HK-2 (cell line): Measurements from ENCODE around the gene SLC48A1.
"Not testable (repeated sequence)": the region's sequence is repeated elsewhere in the genome, so short reads cannot be mapped to it uniquely, and the experiment has no call there.

Experiments used
- DNase-seq: peaks from one replicate; pipeline ENCODE4 v3.0.0-alpha.2; 2018; ENCODE audit not compliant: unreplicated experiment

SLC48A1 gene

DNA sequence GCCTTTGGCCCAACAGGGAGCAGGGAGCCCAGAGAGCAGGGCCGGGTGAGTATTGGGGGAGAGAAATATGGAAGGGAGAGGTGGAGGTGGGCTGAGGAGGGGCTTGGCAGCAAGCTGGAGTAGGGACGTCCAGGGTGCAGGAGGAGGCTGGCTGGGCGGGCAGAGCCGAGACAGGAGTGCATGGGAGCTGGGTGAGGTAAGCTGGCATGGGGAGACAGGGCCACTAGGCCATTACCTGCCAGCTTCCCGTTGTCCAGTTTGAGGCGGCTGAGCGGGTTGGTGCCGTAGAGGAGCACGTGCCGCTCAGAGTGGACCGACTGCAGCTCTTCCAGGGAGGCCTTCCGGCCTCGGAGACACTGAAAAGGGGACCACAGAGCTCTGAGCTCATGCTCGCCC, 18.3 kb downstream of the SLC48A1 start:
- no peak for DNase-seq

DNA sequence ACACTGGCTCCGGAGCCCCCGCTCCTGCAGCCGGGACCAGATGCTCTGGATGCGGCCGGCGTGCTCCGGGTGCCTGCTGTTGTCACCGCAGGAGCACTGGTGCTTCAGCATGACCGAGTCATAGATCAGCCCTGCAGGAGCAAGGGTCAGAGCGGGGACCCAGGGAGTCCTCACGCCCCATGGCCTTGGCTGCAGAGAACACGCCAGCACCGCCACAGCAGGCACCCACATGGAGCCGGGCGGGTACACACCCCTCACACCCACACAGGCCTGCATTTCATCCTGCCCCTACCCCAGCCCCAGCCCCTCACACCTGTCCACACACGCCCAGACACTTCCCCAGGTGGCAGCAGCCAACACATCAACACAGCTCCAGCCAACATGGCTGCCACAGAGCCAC, 18.8 kb downstream of the SLC48A1 start:
- DNase-seq: no peak

DNA sequence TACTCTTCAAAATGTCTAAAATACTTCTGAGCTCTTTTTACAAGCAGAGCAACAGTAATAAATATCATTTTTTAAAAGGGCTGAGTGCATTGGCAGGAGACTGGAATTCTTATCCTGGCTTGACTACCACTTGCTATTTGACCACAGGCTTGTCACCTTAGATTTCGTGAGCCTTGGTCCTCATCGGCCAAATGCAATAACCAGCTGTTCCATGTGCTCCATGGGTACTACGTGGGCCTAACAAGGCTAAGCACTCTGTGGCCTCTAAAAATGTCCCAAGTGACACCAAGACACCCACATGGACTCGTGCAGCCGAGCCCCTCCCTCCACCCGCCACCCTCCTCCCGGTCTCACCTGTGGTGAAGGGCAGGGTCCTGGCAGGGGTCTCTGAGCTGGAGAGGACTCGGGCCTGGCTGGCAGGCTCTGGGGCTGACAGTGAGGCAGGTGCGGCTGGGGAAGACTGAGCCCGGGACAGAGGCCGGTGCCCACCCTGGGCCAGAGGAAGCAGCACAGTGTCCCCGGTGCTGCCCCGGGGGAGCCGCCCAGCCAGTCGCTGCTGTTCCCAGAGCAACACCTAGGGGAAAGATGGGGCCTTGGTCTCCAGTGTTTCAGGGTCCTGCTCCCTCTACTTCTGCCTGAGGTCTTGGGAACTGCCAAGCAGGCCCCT, 20.1 kb downstream of the SLC48A1 start:
- DNase-seq: no peak

DNA sequence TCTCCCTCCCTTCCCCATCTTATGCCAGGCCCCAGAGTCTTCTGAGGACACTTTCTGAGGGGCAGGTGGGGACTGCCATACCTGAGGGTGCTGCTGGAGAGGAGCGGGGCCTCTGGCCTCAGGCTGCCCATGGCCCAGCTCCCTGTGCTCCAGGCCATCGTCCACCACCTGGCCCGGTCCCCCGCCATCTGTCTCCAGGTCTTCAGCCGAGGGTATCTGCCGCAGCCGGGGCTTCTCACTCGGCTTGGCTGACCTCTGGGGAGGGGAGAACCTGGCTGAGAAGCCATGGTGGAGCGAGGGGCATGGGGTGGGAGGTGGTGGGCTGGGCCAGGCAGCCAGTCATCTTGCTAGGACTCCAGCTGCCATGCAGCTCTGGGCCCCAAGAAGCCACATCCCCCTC, 21.6 kb downstream of the SLC48A1 start:
- DNase-seq: no peak

DNA sequence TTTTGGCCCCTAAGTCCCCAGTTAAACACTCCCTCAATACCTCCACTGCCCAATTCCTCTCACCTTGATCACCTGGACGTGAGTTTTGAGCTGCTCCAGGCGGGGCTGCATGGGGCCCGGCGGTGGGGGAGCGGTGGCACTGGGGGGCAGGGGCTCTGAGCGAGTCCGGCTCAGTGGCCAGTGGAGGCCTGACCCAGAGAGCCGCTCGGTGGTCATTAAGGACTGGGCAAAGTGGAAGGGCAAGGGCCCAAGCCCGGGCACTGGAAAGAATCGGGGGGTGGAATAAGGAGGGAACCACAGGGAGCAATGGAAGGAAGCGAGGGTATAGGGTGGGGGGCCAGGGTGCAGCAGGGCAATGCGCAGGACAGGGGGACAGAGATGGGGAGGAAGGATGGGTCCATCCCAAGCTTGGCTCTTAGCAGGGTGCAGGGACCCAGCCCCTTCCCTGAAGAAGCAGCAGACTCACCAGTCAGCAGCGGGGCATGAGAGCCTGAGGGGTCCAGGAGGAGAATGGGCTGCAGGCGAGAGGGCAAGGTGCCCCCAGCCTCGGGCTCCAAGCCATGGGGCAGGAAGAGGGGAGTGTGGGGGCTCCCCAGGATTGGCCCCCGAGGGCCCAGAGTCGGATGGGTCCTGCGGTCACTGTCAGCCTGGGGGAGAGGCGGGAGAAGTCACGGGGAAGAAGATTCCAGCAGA, 22.2 kb downstream of the SLC48A1 start:
- DNase-seq: no peak

DNA sequence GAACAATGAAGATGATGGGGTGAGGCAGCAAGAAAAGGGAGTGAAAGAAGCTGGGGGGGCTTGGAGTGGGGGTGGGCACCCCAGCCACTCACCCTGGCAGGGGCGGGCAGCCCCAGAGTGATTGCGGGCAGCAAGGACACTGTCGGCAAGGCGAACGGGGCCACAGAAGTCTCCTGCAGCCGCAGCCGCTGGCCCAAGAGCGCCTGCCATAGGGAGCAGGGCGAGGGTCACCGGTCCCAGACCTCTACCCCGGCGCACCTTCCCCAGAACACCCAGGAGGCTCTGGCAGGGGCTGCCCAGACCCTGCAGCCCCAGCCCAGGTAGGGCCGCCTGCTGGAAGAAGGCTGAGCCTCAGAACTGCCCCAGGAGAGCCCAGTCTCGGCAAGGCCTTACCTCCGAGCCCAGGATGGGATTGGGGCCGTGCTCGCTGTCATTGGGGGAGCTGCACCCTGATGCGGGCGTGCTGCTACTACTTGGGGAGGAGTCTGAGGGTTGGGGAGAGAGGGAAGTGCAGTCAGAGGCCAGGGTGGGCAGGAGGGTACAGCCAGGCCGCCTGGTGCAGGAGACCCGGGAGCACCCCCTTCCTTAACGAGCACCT, 22.9 kb downstream of the SLC48A1 start:
- no peak for DNase-seq

DNA sequence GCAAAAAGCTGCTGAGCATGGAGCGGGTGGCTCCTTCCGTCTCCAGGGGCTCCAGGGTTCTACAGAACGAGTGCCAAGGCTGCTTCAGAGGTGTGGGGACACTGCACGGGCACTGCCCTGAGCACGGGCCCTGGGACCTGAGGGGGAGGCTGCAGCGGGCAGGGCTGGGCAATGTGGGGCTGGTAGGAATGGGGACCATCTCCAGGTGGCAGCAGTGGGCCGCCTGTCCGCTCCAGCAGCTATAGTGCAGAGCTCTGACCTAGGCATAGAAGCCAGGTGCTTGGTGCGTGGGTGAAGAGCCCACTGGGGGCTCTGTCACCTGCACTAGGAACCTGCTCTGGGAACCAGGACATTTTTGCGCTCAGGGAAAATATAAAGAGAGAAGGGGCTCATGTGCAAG, 24.4 kb downstream of the SLC48A1 start:
- DNase-seq: no peak

DNA sequence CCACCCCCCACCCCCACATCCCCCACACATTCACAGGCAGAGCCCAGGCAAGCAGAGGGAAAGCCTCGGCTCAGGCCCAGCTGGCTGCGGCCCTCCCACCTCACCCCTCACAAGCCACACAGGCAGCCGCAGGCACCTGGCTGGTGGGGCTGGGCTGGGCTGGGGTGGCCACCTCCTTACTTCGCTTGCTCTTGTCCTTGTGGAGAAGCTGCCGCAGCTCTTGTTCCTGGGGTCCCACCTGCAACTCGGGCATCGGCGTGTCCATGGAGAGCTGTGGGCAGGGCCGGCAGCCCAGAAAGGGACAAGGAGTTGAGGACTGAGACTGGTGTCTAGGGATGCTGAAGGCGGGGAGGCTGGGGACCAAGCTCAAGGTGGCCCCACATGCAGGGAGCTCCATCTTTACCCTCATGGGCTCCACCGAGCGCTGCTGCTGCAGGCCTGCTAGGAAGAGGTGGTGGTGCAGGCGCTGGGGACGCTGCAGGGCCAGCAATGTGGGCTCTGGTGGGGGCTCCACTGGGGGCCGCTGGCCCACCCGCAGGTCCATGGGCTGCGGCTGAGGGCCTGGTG, 25.4 kb downstream of the SLC48A1 start:
- DNase-seq: no peak

DNA sequence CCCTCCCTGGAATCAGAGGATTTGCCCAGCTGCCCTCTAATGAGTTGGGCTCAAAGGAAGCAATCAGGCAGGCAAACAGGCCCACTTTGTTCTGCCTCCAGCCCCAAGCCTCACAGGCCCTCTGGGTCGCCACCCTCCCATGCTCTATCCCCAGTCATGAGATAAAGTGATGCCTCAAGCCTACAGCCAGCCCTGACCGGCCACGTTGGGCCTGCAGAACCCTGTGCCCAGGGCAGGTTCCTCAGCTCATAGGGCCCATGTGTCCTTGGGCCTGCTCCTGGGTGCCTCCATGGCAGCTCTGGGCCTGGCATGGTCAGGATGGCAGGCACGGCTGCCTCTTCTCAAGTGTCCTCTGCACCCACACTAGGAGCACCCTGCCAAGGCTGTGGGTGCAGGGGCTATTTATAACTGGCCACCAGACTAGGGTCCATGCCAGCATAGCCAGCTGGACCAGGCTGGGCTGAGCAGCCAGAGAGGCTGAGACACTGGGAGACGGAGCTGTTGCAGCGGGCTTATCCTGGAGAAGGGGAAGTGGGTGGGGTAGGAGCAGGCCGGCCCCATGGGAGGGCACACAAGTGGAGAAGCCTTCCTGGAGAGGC, 26.4 kb downstream of the SLC48A1 start:
- no peak for DNase-seq

DNA sequence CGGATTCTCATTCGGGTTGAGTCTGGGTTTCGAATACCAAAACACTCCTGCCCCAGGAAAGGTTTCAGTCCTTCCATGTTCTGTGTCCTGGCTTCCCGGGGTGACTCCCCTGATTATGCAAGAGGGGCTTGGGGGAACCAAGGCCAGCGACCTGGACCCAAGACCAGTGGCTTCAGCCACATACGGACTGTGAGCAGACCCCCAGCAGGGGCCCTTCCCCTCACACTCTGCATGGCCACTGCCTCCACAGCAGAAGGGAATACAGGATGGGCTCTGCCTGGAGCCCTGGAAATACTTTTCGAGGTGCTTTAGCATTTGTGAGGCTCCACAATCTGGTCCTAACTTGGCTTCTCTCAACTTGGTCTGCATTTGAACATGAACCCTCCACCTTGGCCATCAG, 27.5 kb downstream of the SLC48A1 start:
- no peak for DNase-seq

DNA sequence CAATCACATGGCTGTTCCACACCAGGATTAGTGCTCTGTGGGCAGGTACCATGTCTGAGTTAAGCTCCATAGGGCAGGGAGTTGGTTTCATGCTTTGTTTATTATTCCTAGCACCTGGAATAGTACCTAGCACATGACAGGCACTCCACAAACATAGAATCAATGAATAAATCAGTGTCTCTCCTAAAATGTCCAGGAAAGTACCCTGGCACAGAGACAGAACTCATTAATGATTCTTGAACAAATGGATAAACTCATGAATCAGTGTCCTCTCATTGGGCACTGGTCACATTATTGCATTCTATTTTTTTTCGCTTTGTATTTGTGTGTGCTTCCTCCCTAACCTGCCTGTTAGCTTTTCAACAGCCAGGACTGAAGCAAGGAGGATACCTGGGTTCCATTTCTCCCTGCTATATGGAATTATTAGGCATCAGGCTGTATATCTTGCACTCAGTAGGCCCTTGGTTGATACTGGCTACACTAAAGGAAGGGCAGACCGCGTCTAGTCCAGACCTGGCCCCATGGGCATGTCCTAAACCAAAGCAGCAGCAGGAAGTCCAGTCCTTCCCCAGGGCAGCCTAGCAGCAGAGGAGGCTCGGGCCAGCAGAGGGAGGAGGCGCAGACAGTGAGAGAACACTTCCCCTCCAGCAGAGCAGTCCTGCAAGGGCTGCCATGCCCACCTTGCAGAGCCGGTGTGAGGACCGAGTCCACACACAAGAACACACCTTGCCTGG, 28.3 kb downstream of the SLC48A1 start:
- no peak for DNase-seq

DNA sequence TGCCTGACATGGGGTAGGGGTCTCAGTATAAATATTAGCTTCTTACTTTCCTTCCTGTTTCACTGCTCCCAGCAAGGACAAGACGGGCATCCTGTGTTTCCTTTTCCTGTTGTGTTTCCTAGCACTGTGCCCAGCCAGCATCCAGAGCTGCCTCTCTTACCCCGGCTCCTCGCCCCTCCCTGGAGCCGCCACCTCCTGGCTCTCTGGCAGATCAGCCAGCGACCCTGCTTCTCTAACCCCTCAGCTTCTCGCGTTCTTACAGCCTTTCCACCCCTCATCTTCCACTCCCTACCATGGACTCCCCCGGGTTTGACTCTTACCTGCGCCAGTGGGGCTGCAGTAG, 28.8 kb downstream of the SLC48A1 start:
- DNase-seq: no peak

DNA sequence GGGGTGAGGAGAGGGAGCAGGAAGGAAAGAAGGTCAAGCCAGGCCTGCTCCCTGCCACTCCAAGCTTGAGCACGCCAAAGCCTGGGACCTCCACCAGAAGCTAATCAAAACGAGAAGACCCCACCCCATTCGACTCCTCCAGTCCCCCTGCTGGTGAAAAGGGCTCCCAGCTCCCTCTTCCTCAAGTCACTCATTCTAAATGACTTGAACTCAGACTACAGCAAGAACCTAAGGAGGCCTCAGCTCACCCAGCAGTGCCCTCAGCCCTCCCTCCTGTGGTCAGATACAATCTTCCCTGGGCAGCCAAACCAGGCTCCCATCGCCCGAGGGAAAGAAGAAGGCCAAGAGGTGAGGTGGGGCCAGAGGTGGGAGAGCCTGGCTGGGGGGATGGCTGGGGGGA, 29.3 kb downstream of the SLC48A1 start:
- no peak for DNase-seq

DNA sequence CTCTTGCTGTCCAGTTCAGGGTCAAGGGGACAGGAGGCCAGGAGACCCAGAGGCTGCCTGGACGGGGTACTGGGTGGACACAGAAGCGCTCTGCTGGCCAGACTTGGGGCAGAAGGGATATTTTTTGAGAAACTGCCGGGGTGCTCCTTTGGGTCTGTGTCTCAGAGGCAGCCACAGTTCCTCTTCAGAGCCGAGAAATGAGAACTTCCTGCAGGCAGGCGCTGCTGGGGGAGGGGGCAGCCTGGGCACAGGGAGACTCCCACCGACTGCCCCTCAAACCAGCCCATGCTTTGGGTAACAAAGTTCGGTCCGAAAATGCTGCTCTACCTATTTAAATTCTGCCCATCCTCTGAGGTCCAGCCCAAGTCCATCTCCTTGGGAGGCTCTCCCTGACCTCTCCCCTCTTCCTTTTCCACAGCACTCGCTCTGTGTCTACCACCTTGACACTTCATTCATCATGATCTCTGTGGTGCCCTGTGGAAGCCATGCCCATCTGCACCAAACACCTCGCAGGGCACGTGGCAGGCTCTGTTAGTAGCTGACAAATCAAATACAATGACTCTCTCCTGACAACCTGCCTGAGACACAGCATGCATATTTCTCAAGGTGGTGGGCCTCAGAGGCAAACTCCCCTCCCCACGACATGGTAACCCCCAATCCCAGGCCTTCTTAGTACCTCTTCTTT, 30.3 kb downstream of the SLC48A1 start:
- DNase-seq: no peak

DNA sequence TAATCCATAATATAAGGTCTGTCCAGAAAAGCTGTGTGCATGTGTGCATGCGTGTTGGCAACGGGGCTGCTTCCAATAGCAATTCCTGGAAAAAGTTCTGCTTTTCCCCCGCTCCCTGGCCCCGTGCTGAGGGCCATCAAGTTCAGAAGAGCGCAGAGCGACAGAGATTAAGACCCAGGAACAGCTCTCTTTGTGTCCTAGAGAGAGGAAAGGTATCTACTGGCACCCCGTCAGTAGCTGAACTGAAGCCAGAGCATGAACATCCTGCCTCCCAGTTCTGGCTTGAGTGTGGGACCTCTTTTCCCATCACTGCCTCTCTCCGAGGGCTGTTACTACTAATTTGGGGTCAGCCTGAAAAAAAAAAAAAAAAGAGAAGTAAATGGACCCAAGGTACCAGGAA, 31.1 kb downstream of the SLC48A1 start:
- no peak for DNase-seq

DNA sequence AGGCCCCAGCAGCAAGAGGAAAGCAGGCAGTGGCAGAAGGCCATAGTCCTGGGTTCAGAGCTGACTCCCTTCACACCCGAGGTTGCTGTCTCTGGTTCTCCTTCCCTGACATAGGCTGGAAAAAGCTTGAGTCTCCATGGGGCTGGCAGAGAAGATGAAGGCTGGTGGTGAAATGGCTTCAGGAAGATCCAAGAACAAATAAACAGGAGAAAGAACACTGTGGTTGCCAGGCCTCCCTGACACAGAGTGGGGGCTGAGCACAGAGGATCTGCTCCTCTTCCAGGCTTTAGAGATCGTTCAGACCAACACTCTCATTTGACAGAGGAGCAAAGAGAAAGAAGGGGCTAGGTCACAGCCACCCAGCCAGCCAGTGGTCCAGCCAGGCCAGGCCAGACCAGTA, 32.4 kb downstream of the SLC48A1 start:
- no peak for DNase-seq

DNA sequence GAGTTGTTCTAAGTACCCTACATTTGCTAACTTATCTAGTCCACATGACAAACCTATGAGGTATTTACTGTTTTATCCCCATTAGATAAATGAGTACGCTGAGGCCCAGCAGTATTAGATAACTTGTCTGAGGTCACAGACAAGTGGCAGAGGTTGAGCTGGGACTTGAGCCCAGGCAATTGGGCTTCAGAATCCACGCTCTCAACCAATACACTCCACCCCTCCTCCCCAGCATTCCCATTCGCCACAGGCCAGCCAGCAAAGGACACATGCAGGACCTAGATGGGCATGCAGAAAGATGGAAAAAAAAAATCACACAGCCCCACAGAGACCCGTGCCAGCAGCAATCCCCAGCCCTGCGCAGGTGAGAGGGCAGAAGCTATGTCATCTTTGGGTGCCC, 34.3 kb downstream of the SLC48A1 start:
- DNase-seq: no peak

DNA sequence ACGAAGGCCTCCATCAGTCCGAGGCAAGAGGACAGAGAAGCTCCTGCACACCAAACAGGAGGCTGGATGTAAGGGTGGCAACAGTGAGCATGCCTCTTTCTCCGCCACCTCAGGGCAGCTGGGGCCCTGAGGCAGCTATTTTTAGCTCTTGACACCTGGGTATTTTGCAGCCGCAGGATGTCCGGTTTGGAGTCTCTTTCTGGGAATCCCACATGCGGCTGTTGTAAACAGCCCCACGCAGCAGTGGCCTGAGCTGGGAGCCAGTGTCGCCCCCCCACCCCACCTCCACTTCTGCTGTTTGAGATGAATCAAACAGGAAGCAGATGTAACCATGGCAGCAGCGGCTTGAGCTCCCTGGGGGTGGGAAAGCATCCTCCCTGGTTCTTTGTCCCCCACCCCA, 35.0 kb downstream of the SLC48A1 start:
- DNase-seq: no peak

DNA sequence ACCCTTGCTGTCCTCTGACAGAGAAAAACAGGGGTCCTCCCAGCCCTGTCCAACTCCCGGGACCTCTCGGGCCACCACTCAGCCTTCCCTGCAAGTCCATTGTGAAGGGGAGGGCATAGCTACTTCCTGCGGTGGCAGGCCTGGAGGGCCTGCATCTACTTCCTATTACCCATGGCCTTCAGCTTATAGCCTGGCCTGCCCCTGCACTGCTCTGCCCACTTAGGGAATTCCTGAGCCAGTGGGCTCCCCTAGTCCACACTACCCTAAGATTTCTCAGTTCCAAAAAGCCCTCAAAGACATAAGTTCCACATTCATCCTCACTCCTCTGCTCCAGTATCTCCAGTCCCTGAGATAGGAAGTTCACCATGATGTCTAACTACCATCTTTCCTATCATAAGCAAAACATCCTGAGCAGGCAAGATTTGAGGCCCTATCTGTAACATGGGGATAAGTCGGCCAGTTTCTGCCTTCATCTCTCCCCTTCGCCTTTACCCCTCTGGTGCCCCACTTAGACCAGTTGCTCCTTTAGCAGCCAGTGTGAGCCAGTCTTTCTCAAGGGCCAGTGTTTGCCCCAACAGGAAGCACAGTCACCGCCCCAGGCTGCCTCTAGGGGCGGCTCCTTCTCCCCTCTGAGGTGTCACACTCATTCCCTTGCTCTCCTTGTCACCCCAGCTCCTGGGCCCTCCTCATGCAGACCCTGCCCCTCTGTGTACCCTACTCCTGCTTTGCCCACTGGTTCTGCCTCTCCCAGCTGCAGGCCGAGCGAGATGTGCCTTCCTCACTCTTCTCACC, 35.7 kb downstream of the SLC48A1 start:
- DNase-seq: no peak

DNA sequence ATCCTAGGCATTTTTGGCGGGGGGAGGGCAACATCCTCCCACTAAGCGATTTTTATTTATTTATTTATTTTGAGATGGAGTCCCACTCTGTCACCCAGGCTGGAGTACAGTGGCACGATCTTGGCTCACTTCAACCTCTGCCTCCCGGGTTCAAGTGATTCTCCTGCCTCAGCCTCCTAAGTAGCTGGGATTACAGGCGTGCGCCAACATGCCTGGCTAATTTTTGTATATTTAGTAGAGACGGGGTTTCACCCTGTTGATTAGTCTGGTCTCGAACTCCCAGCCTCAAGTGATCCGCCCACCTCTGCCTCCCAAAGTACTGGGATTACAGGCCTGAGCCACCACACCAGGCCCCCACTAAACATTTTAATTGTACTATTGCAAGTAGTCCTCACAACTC, 36.5 kb downstream of the SLC48A1 start:
- DNase-seq: not testable (repeated sequence)

DNA sequence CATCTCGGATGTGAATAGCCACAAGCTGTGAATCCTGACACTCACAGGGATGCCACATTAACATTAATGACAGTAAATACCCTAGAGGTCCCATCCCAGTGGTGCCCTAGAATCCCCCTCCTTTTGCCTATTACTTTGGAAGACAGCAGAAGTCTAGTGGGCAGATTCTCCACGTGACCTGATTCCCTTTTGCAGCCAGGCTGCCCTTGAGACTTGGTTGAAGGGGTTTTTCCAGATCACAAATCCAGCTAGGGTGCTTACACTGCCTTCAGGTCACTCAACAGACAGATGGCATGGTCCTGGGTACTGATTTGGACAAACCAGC, 38.0 kb downstream of the SLC48A1 start:
- no peak for DNase-seq
